Measurements from ENCODE around the gene UTP11.
A peak's percentile ranks its signal among the peaks of the same experiment; 100 is the strongest.
"Not testable (repeated sequence)": the region's sequence is repeated elsewhere in the genome, so short reads cannot be mapped to it uniquely, and the experiment has no call there.

UTP11 gene

GRCh38 chr1:38028105-38028591 is 15.6 kb downstream of the UTP11 start:
- DNase-seq = no peak

GRCh38 chr1:38028671-38029070 is 16.1 kb downstream of the UTP11 start:
- no peak for DNase-seq

DNA sequence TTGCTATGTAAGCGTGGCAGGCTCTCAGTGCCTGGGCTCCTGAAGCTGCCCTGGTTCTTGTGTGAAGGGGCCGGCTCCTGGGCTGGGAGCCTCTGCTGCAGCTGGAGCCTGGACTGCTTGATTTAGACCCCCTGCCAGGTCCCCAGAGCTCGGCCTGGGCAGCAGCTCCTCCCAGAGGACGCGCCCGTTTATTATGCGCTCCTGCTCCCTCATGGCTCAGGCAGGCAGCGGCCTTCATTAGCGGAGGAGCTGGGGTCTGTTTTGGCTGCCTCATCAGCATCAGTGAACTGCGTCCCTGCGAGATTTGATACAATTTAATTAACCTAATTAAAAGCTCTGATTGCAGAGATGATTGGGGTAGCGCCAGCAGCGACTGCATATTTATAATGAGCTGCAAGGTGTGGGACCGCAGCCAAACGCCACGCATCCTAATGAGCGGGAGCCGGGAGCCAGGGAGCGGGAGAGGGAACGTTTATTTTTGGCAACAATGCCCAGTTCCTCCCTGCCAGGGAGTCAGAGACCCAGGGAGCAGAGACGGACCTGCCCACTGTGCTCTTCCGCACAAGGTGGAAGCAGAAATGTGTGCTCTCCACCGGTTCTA is 16.6 kb downstream of the UTP11 start:
- peak; percentile 42 for DNase-seq

GRCh38 chr1:38029685-38030511 is 17.4 kb downstream of the UTP11 start:
- DNase-seq = no peak

GRCh38 chr1:38030596-38031512 is 18.3 kb downstream of the UTP11 start:
- no peak for DNase-seq

GRCh38 chr1:38031513-38031866 is 19.0 kb downstream of the UTP11 start:
- no peak for DNase-seq

DNA sequence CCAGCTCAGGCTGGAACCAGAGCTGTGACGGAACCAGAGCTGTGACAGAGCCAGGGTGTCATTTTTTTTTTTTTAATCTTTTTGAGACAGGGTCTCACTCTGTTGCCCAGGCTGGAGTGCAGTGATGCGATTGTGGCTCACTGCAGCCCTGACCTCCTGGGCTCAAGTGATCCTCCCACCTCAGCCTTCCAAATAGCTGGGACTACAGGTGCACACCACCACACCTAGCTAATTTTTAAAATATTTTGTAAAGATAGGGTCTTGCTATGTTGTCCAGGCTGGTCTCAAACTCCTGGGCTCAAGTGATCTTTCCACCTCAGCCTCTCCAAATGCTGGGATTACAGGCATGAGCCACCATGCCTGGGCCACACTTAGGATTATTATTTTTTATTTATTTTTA is 20.5 kb downstream of the UTP11 start:
- DNase-seq = not testable (repeated sequence)

DNA sequence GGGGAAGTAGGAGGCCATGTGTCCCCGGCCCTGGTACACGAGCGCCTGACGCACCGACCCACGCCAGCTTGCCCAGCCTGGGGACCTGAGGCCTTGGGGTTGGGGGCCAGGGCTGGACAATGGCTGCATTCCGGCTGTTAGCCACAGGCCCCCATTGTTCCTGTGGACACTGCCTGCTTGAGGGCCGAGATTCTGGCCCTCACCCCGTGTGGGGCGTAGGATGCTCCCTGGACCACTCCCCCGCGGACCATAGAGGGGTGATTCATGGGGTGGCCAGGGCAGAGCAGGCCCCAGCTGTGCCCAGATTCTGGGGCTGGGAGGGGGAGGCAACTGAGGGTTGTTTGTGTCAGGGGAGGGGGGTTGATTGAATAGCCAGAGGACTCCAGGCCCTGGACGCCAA is 22.3 kb downstream of the UTP11 start:
- no peak for DNase-seq

- no peak for DNase-seq
Measured at GRCh38 chr1:38037221-38037939, 24.8 kb downstream of the UTP11 start.

DNA sequence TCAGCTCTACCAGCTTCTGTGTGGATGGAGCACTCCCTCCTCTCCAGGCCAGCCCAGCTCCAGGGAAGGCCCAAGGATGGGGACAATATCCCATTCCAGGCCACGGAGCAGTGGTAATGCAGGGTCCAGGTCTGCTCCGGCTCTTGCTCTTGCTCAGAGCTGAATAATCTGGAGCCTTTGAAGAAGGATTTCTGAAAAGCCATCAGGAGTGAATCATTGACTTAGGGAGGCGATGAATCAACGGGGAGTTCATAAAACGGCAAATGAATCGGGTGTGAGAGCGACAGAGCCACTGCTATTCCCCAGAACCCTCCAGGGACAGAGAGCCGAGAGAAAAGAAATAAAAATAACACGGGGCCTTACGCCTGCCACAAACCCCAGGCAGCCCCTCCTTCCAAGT is 26.3 kb downstream of the UTP11 start:
- no peak for DNase-seq

GRCh38 chr1:38039331-38040088 is 27.0 kb downstream of the UTP11 start:
- DNase-seq = no peak

GRCh38 chr1:38041936-38042834 is 29.7 kb downstream of the UTP11 start:
- no peak for DNase-seq

DNA sequence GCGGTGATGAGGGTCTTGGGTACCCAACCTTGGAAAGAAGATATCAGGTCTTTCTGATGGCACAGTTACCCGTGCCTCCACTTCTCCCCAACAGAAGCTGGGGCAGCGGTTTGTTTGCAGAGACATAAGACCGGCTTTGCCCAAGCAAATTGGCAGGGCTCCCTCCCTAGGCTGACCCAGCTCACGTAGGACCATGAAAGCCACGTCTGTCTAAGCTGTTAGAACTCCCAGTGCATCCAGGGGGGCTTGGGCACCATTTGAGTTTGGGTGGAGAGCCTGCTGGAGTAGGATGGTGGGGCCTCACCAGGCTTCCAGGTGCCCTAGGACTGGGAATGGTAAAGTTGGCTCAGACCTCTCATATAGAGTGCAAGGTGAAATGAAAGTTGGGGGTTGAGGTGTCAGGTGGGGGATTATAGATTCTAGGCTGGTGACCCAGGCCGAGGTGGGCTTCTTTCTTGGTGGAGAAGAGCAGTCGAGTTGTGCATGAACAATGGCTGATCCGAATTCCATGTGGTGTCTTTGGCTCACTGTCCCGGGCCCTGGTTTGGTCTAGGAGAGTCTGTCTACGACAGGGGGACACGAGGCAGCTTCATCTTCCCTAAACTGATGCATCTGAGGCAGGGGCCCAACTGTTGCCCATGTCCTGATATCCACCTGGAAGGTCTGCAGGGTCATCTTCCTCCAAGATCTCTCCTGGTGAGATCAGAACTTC is 30.7 kb downstream of the UTP11 start:
- no peak for DNase-seq

- DNase-seq = no peak
Measured at GRCh38 chr1:38044221-38045215, 32.0 kb downstream of the UTP11 start.

GRCh38 chr1:38045401-38046332 is 33.1 kb downstream of the UTP11 start:
- DNase-seq = no peak

DNA sequence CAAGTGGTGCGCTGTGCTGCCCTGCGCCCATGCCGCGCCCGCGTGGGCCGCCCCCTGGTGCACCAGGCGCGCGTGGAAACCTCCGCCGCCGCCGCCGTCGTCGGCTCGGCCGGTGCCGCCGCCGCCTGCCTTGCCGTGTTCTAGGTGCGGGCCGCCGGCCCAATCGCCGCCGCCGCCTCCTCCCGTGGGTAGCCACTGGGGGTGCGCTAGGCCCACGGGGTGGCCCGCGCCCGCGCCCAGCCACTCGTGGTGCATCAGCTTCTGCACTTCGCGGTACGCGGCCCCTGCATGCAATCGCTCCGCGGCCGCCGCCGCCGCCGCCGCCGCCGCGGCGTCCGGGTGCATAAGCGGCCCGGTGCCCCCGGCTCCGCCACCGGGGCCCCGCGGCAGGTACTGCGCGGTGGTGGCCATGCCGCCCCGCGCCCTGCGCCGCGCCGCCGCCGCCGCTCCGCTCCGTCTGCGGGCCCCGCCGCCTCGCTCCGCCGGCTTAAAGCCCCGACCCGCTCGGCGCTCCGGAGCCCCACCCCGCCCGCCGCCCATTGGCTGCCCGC is 33.9 kb downstream of the UTP11 start, which contains the start of gene POU3F1:
Gene POU3F1 (minus strand): TSS at position 461 of the 551 bp plus-strand sequence. CDS start 50 bp downstream, at position 411.
- DNase-seq = no peak
